OCI-LY7 (cell line): ENCODE measurements around the gene PARM1.

Source experiments
- CTCF ChIP-seq: fragments of 200-600 bp; sonication (generic); conservative IDR thresholded peaks from 2 replicates; pipeline ENCODE4 v1.5.1; 2014; ENCODE audit warnings: mild to moderate bottlenecking, antibody characterized with exemption, low read length, moderate library complexity, mixed read lengths
- EZH2phosphoT487 ChIP-seq: fragments of 200-600 bp; sonication (generic); IDR thresholded peaks from 2 replicates; pipeline ENCODE4 v1.6.1; 2018; ENCODE audit warnings: low read depth, borderline replicate concordance, mild to moderate bottlenecking, mixed run types, antibody characterized with exemption, low read length, moderate library complexity, mixed read lengths

- TF ChIP-seq CTCF (no peak), EZH2phosphoT487 (no peak)
Measured at GRCh38 chr4:75034523-75034922, 101.6 kb downstream of the PARM1 start.
